GM12874 (cell line): ENCODE measurements around the gene FLNB.

Experiments
- CTCF ChIP-seq: IDR thresholded peaks from 2 replicates; pipeline ENCODE4 v1.5.1; 2011; ENCODE audit warnings: low read depth, mild to moderate bottlenecking, control low read depth, low read length, moderate library complexity; ENCODE audit not compliant: insufficient read depth

Gene FLNB

DNA sequence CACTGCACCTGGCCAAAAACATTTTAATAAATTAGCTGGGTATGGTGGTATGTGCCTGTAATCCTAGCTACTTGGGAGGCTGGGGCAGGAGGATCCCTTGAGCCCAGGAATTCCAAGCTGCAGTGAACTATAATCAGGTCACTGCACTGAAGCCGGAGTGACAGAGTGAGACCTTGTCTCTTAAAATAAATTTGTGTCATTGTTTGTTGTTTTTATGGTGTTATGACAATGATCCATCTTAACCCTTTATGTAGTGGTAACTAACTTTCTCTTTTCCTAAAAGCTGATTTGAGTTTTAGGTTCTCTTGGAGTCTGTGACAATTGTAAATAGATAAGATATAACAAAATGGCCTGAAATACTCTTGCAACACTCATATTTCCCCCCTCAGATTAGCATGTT is 20.7 kb downstream of the FLNB start:
- TF ChIP-seq CTCF = no peak

GRCh38 chr3:58029842-58030584 is 21.8 kb downstream of the FLNB start:
- TF ChIP-seq CTCF = no peak

- TF ChIP-seq CTCF = no peak
Measured at GRCh38 chr3:58032186-58032585, 24.0 kb downstream of the FLNB start.

DNA sequence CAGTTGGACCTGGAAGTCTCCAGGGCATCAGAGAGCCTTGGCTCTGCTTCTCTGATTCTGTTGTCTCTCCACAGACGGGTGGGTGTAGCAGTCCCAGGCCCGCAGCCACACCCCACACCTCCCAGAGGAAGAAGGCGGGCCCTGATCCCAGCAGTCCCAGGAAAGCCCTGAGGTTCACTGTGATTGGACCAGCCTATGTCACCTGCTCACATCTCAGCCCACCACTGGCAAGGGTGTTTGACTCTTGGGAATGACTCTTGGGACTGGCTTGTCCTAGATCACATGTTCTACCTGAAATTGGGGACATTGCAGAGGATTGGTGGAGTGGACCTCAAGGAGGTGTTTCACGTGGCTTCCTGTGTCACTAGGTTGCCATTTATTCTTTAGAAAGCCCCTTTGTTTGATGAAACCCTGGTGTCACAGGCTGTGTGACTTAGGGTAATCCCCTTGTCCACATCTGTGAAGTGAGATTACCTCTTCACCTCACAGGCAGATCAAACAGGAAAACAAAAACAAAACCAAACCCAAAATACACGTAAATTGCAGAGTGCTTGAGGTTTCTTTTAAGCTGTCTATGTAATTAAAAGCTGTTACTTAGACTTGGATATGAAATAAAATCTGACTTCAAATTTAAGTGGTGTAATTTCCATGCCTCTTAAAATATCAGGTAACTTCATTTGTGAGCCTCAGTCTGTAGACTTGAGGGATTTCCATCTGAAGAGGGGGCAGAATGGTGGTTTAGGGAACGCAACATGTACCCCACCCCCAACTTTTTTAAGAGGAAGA is 26.7 kb downstream of the FLNB start:
- no peak for TF ChIP-seq CTCF

DNA sequence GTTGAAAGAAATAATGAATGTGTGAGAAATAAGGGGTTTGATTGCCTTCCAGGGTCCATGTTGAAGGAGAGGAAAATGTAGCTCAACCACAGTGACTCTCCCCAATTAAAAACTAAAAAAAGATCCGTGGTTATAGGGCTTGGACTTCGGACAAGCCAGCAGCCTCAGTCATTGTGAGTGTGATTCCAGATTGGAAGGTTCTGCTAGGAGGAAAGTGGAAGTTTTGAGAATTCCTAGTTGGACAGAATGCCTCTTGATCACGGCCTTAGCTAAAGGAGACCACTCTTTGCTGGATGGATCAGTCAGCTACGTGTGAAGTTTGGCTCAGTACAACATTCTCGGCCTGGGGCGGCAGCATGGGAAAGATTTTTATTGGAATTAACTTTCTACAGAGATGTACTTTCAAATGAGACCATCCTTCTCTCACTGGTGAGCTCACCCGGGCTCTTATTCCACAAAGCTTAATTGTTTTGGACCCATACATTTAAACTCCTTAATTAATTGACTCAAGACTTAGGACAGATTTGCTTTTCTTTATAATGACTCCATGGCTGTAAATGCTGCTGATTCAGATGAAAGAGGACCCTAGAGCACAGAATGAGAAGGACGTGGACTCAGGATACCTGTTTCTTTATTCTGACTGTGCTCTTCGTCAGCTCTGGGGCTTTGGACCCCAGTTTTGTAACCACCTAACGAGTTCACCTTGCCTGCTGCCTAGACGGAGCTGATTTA is 27.5 kb downstream of the FLNB start:
- no peak for TF ChIP-seq CTCF

DNA sequence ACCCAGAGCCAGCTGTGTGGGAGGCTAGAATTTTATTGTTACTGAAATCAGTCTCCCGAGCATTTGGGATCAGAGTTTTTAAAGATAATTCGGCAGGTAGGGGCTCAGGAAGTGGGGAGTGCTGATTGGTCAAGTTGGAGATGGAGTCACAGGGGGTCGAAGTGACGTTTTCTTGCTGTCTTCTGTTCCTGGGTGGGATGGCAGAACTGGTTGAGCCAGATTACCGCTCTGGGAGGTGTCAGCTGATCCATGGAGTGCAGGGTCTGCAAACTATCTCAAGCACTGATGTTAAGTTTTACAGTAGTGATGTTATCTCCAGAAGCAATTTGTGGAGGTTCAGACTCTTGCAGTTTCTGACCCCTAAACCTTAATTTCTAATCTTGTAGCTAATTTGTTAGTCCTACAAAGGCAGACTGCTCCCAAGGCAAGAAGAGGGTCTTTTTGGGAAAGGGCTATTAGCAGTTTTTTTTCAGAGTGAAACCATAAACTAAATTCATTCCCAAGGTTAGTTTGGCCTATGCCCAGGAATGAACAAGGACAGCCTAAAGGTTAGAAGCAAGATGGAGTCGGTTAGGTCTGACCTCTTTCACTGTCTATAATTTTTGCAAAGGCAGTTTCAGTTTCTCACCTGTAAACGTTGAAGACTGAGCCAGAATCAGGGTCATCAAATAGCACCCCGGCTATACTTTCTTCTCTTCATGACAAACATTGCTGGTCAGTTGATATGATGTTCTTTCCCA is 28.2 kb downstream of the FLNB start:
- no peak for TF ChIP-seq CTCF
